Fibroblast of lung (primary cell): ENCODE results near the gene SECISBP2L.

Source experiments
- CTCF ChIP-seq, 2 donors: IDR thresholded peaks in 1 of 2; conservative IDR thresholded peaks in 1 of 2; 1 replicate in 1 of 2; 2 replicates in 1 of 2; pipeline ENCODE4 v1.5.1; 2011 to 2012; ENCODE audit warnings: low read length in 2 of 2, control low read depth in 1 of 2, inconsistent platforms in 1 of 2, low read depth in 1 of 2, mild to moderate bottlenecking in 1 of 2
- EZH2 ChIP-seq: IDR thresholded peaks from 2 replicates; pipeline ENCODE4 v1.5.1; 2012; ENCODE audit warnings: low read length, control low read depth, mild to moderate bottlenecking; ENCODE audit errors: missing control alignments

- TF ChIP-seq CTCF (conservative IDR thresholded peaks at IDR 0.05 in 1 of 2, IDR thresholded peaks at IDR 0.05 in 1 of 2; ENCODE audit: low read depth in 1 of 2, low read length in 2 of 2) (no peak), EZH2 (no peak)
Observed at GRCh38 chr15:48955370-48955769, 90.9 kb downstream of the SECISBP2L start.
